GM19397 (cell line): ENCODE results near the gene KDM5A.
"Not testable (repeated sequence)": the region's sequence is repeated elsewhere in the genome, so short reads cannot be mapped to it uniquely, and the experiment has no call there.

Source experiments
- ATAC-seq: cut with Tn5 transposase; IDR thresholded peaks from one replicate; pipeline ENCODE4 v1.9.1; 2021; ENCODE audit warnings: mild to moderate bottlenecking, moderate library complexity; ENCODE audit not compliant: unreplicated experiment

Gene KDM5A

GRCh38 chr12:241266-241665, 147.9 kb downstream of the KDM5A start:
- ATAC-seq: no peak

- ATAC-seq: no peak
Observed at GRCh38 chr12:240566-240965, 148.6 kb downstream of the KDM5A start.

GRCh38 chr12:238736-239398, 150.3 kb downstream of the KDM5A start:
- no peak for ATAC-seq

- no peak for ATAC-seq
Observed at GRCh38 chr12:238116-238515, 151.0 kb downstream of the KDM5A start.

DNA sequence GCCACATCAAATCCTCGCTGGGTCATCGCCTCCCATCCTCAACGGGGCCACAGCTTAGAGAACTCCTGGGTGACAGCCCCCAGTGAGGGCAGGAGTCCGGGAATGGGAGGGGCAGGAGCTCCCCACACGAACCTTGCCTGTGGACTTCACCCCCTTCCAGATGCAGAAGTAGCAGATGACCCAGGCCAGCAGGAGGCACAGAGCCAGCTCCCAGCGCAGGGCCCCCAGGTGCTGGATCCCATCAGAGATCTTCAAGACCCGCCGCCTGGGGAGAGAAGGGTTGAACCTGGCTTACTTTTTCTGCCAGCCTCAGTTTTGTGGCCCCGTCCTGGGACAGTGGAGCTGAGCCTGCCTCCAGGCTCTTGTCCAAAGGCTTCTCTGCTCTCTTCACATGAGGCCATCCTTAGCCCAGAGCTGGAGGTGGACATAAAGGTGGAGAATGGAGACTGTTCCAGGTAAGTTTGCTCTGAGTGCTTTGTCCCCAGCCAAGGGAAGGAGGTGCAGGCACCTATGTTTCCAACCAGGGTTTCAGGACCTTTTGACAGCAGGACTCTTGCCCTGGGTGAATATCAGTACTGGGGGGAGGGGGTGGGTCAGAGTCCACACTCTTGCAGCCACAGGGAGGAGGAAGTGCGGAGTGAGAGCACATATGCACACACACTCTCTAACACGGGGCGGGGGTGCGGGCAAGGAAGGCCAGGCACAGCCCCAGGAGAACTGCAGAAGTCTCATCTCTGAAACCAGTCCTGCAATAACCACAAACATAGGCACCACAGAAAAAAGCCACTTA, 151.9 kb downstream of the KDM5A start:
- no peak for ATAC-seq

DNA sequence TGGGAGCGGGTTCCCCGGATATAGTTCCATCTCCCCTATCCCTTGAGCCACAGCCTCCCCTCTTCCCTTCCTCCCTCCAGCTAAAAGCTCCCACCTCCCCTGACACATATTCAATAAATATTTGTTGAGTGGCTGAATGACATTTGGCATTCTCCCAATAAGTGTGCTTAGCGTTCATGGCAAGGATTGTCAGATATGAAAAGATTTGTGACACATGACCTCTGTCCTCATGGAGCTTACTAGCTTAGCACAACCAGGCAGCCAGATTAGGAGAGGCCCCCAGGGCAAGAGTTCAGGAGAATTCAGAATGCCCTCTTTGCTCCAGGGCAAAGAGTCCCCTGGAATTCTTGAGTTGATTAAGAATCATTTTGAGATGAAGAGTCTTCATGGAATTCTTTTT, 152.7 kb downstream of the KDM5A start:
- ATAC-seq: no peak

DNA sequence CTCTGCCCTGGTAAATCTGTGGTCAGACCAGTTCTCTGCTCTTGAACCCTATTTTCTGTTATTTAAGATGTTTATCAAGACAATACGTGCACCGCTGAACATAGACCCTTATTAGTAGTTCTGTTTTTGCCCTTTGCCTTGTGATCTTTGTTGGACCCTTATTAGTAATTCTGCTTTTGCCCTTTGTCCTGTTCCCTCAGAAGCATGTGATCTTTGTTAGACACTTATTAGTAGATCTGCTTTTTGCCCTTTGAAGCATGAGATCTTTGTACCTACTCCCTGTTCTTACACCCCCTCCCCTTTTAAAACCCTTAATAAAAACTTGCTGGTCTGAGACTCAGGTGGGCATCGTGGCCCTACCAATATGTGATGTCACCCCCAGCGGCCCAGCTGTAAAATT, 153.2 kb downstream of the KDM5A start:
- ATAC-seq: not testable (repeated sequence)

- ATAC-seq: no peak
Observed at GRCh38 chr12:234891-235415, 154.2 kb downstream of the KDM5A start.

DNA sequence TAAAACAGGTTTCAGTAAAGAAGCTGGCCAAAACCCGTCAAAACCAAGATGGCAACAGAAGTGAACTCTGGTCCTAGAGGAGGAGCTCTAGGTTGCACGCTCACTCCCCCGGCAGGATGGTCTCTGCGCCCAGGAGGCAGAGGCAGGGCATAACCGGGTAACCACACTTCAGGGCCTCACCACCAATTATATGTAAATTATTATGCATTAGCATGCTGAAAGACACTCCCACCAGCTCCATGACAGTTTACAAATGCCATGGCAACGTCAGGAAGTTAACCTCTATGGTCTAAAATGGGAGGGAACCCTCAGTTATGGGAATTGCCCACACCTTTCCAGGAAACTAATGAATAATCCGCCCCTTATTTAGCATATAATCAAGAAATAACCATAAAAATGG, 155.1 kb downstream of the KDM5A start:
- ATAC-seq: no peak

DNA sequence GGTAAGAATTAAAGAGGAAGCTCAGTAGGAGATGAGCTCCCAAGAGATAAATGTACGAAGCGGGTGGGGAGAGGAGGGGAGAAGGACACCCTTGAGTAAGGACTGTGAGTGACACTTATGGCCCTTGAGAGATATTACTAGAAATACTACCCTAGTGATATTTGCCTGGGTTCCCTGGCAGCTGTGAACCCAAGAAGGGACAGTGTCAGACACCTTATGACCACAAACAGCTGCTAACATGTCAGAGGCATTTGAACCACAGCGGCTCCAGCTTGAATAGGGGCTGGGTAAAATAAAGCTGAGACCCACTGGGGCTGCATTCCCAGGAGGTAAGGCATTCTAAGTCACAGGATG, 155.5 kb downstream of the KDM5A start:
- no peak for ATAC-seq

GRCh38 chr12:232731-233614, 156.1 kb downstream of the KDM5A start:
- ATAC-seq: no peak

DNA sequence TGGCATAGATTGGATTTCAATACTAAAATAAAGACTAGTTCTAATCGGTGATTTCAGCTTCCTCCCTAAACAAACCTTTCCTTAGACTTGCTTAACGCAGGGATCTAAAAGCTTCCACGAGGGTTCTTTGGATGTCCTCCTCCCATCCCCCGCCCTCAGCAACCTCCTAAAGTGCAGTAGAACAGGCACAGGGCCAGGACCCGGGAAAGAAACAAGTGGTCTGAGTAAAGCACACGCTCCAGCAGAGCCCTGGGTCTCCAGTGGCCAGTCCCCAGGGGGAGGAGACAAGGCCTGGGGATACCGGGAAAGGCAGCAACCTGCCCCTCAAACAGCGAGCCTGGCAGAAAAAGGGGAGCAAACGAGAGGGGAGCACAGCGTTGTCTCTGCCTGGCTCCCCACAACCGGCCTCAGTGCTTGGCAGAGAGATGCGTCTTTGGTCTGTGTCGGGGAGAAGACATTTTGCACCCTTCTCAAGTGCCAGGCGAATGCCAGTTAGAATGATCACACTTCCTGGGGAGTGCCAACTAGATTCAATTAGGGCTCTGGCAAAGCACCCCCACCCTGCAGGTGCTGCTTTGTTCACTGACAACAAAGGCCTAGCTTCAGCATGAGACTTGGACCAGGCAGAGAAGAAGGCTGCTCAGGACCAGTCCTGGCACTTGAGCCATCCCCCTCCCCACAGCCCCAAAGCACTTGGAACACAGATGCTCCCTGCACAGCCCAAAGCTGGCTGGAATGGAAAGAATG, 158.0 kb downstream of the KDM5A start:
- no peak for ATAC-seq
